ENCODE data around the gene CCDC92B. TPM values are rescaled to one million over a fixed set of nuclear protein-coding genes. Genes with fewer than 3 reads are reported as not detected.

The CCDC92B gene
- total and polyA plus RNA-seq, 2 of the 13 experiments (the other 11 are each of a cell fraction or from before 2014, with no cell fraction given): not detected

- peak; percentile 11; the same call in 1 of the 2 replicates for TF ChIP-seq CREB1 (IDR thresholded peaks at IDR 0.05)
- no peak for TF ChIP-seq CREB1 (CRISPR knock-in tag; IDR thresholded peaks at IDR 0.05)
- TF ChIP-seq YY1 (IDR thresholded peaks at IDR 0.05; ENCODE audit: insufficient read depth, insufficient replicate concordance, low read depth, low read length): peak; percentile 69
- TF ChIP-seq RBM39 (IDR thresholded peaks at IDR 0.05; ENCODE audit: low read depth, low read length, poor library complexity, severe bottlenecking): peak; percentile 73
- no peak for TF ChIP-seq ETV6 (CRISPR knock-in tag; conservative IDR thresholded peaks at IDR 0.05)
- TF ChIP-seq HOXD1 (CRISPR knock-in tag; IDR thresholded peaks at IDR 0.05): no peak
- TF ChIP-seq SP1 (IDR thresholded peaks at IDR 0.05): no peak
- peak; percentile 92 for TF ChIP-seq SP1 (CRISPR knock-in tag; IDR thresholded peaks at IDR 0.05)
- TF ChIP-seq ZHX1 (CRISPR knock-in tag; IDR thresholded peaks at IDR 0.05; ENCODE audit: low read depth): no peak
- TF ChIP-seq ZNF770 (CRISPR knock-in tag; IDR thresholded peaks at IDR 0.05): no peak
- TF ChIP-seq CSRNP2 (CRISPR knock-in tag; conservative IDR thresholded peaks at IDR 0.05; ENCODE audit: low read depth): no peak
- no peak; the same call in 1 of the 2 replicates for TF ChIP-seq ZNF280D (CRISPR knock-in tag; IDR thresholded peaks at IDR 0.05)
- no peak; the same call in 1 of the 2 replicates for TF ChIP-seq ZSCAN25 (CRISPR knock-in tag; IDR thresholded peaks at IDR 0.05)
- TF ChIP-seq ATF7 (IDR thresholded peaks at IDR 0.05): no peak
- no peak for TF ChIP-seq ATF7 (CRISPR knock-in tag; IDR thresholded peaks at IDR 0.05)
- peak; percentile 92 for TF ChIP-seq HOXA3 (CRISPR knock-in tag; IDR thresholded peaks at IDR 0.05)
Measured at GRCh38 chr17:2711608-2712299, 37.7 kb downstream of the CCDC92B start, which contains the start of gene CLUH (continued).
